Measurements from ENCODE around the gene DNAJC13. TPM values are rescaled to one million over a fixed set of nuclear protein-coding genes. Genes with fewer than 3 reads are reported as not detected.
"Not testable (repeated sequence)": the region's sequence is repeated elsewhere in the genome, so short reads cannot be mapped to it uniquely, and the experiment has no call there.

The DNAJC13 gene
- 10 to 100 TPM; 29.9 to 33.5 TPM for total RNA-seq

DNA sequence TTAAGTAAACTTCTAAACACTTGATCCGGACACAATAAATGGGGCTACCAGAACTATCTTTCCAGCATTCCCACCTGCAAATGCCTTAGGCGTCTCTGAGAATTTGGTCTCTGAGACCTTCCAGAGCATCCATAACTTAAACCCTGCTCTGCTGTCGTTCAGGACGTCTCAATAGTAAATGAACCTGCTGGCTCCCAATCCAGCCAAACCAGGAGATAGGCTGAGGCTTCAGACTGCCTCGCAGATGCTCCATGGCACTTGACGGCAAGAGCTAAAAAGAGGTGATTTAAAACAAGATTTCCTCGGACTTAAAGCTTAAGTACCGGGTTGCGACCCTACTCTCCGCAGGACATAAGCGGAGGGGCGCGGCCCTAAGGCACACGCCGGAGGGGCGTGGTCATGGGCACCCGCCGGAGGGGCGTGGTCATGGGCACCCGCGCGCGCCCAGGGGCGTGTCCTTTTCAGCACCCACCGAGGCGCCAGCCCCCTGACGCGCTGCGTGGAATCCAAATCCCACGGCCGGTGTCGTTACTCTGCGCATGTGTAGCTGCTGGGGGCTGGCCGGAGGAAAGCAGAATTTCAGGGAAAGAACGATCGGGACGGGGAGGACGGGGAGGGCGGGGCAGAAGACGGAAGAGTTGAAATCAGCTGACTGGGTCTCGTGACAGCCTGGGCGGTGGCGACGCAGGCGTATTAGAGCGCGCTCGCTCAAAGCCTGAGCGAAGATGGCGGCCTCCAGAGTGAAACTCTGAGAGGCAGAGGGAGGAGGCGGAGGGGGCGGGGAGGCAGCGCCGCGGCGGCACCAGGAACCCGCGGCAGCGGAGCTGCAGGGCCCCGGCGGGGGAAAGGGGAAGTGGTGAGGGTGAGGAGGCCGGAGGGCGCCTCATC lies at the start of gene DNAJC13:
Gene DNAJC13 (plus strand): TSS at position 696 of the 888 bp plus-strand sequence. CDS start 17,049 bp downstream, outside the sequence.
- H3K9me3 Mint-ChIP-seq (ENCODE audit: low read depth) = no peaks in the 10 kb centered on the region
- CTCF ChIA-PET = interaction anchor here (0.6 kb wide), 2 partner anchors 74 to 303 kb away, joined by 3 read pairs; no protein-coding TSS in a partner anchor
- DNase-seq (peak; percentile 95), ATAC-seq (peak; percentile 94)
- peaks cover 6% of the 10 kb centered on the region for H3K36me3 Mint-ChIP-seq (ENCODE audit: low read depth)
- H3K4me1 Mint-ChIP-seq = peaks cover 37% of the 10 kb centered on the region
- H3K27ac Mint-ChIP-seq = peak within 1 kb of the TSS; percentile 94
- intact Hi-C loops (cut with DNase I, micrococcal nuclease) = loop anchor here (1.0 to 5.0 kb wide), 10 partner anchors 243 to 1670 kb away; partner anchors contain the start of genes NPHP3 (in 2 of the 2), TOPBP1 (in 2 of the 2), ASTE1 (in 1 of the 2) and CDV3 (in 1 of the 2)
- POLR2A ChIA-PET = interaction anchor here (0.6 kb wide), 2 partner anchors 39 to 262 kb away, joined by 3 read pairs; no protein-coding TSS in a partner anchor
- peak within 1 kb of the TSS; percentile 87 for H3K4me3 Mint-ChIP-seq
- no peaks in the 10 kb centered on the region for H3K27me3 Mint-ChIP-seq

DNA sequence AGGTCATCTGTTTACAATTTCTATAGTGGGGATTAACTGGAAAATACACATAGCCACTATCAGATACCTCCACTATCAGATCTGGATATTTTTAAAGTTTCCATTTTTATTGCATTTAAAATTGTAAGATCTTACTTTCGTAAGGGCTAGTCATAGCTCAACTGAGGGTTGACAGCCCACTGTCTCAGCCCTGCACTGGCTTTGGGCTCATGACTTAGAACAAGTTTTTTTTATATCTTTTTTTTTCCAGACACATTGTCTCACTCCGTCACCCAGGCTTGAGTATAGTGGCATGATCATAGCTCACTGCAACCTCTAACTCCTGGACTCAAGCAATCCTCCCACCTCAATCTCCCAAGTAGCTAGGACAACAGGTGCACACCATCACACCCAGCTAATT lies 48.8 kb upstream of the DNAJC13 start:
- intact Hi-C loops (cut with DNase I, micrococcal nuclease) = no loop called here
- no peaks in the 10 kb centered on the region for H3K4me1 Mint-ChIP-seq
- H3K27me3 Mint-ChIP-seq = peaks cover 6% of the 10 kb centered on the region
- ChIA-PET POLR2A (interaction anchor here (0.7 kb wide), 1 partner anchor 64 kb away, joined by 7 read pairs; no protein-coding TSS in a partner anchor), CTCF (interaction anchor here (0.7 to 1.9 kb wide), 2 partner anchors 14 to 29 kb away, joined by 3 to 8 read pairs; no protein-coding TSS in a partner anchor)
- H3K36me3 Mint-ChIP-seq (ENCODE audit: low read depth) = no peaks in the 10 kb centered on the region
- H3K27ac Mint-ChIP-seq = no peak overlapping the region
- no peak for DNase-seq
- H3K4me3 Mint-ChIP-seq = no peak overlapping the region
- no peaks in the 10 kb centered on the region for H3K9me3 Mint-ChIP-seq (ENCODE audit: low read depth)
- ATAC-seq = peak; percentile 33

DNA sequence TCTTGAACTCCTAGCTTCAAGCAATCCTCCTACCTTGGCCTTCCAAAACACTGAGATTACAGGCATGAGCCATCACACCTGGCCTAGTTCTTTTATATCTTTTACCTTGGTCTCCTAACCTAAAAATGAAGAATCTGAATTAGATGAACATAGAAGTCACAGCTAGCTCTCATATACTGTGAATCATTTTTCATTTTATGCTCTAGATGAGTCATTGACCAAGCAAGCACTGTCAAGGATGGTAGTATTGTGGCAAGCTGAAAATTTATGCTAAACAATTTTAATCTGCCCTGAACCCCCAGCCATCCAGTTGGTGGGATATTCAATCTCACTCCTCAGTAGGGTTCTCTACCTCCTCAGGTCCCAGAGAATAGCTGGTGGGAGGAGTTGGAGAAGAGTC lies 48.3 kb upstream of the DNAJC13 start:
- ChIA-PET CTCF (interaction anchor here (1.0 to 1.9 kb wide), 2 partner anchors 13 to 29 kb away, joined by 3 to 8 read pairs; no protein-coding TSS in a partner anchor), POLR2A (no interaction called here)
- no peaks in the 10 kb centered on the region for H3K4me1 Mint-ChIP-seq
- H3K36me3 Mint-ChIP-seq (ENCODE audit: low read depth) = no peaks in the 10 kb centered on the region
- DNase-seq = no peak
- intact Hi-C loops (cut with DNase I, micrococcal nuclease) = no loop called here
- no peak overlapping the region for H3K27ac Mint-ChIP-seq
- H3K9me3 Mint-ChIP-seq (ENCODE audit: low read depth) = no peaks in the 10 kb centered on the region
- H3K4me3 Mint-ChIP-seq = no peak overlapping the region
- peak; percentile 76 for ATAC-seq
- peaks cover 6% of the 10 kb centered on the region for H3K27me3 Mint-ChIP-seq

DNA sequence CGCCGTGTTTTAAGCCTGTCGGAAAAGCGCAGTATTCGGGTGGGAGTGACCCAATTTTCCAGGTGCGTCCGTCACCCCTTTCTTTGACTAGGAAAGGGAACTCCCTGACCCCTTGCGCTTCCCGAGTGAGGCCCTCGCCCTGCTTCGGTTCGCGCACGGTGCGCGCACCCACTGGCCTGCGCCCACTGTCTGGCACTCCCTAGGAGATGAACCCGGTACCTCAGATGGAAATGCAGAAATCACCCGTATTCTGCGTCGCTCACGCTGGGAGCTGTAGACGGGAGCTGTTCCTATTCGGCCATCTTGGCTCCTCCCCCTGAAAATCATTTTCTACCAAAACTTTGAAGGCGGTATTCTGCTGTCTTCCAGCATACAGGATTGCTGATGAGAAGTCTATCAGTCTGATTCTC lies 40.4 kb upstream of the DNAJC13 start:
- H3K36me3 Mint-ChIP-seq (ENCODE audit: low read depth); DNase-seq; CTCF ChIA-PET; H3K4me1 Mint-ChIP-seq; H3K27me3 Mint-ChIP-seq; POLR2A ChIA-PET; ATAC-seq; H3K9me3 Mint-ChIP-seq (ENCODE audit: low read depth); H3K27ac Mint-ChIP-seq; intact Hi-C loops (cut with DNase I, micrococcal nuclease): not testable (repeated sequence)
- peak overlapping the region; percentile 55 for H3K4me3 Mint-ChIP-seq

DNA sequence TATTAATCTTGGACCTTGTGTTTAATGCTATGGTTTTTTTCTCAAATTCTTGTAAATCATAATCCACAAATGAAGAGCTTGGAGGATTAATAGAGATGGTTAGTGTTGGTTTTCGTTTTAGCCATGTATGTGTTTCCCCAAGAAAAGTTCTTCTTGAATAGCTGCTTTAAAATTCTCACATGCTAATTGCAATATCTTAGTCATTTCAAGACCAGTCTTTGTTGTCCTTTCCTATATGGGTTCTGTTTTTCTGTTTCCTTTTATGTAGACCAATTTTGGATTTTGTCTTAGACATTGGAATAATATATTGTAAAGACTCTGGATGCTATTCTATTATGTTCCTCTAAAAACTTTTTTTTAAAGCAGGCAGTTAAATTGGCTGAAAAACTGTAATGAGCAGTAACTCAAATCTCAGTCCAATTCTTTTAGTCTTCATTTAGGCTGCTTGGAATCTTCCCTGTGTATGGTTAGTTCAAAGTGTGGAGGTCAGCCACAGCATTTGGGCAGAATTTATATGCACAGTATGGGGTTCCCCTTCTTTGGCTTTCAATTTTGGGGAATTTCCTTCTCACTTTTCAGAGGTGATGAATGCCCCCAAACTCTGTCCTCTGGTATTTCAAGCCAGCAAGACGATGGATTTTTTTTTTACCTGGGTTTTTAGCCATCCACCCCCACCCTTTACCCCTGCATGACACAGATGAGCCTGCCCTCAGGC lies 39.1 kb upstream of the DNAJC13 start:
- Mint-ChIP-seq H3K9me3 (ENCODE audit: low read depth) (no peaks in the 10 kb centered on the region), H3K27ac (no peak overlapping the region), H3K36me3 (ENCODE audit: low read depth) (no peaks in the 10 kb centered on the region), H3K4me1 (no peaks in the 10 kb centered on the region), H3K4me3 (no peak overlapping the region), H3K27me3 (peaks cover 7% of the 10 kb centered on the region)
- no peak for DNase-seq
- POLR2A ChIA-PET = no interaction called here
- CTCF ChIA-PET = interaction anchor here (0.5 to 1.5 kb wide), 3 partner anchors 11 to 76 kb away, joined by 3 to 5 read pairs (median 5); no protein-coding TSS in a partner anchor
- no peak for ATAC-seq
- intact Hi-C loops (cut with DNase I, micrococcal nuclease) = no loop called here

DNA sequence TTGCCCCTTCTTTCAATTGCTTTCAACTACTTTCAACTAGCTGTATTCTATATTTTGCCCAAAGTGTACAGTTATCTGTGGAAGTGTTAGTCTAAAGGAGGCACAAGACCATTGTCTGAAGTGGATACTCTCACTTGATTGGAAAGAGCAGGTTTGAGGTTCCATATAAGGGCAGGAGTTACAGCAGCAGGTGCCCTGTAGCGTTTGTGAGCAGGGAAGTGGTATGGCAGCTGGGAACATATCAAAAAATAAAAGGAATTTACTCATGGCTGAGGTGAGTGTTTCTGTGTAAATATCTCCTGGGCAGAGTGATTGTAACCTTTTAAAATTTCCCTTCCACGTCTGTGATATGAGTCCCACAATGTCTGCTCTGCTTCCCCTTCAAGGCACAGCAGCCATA lies 38.5 kb upstream of the DNAJC13 start:
- POLR2A ChIA-PET = no interaction called here
- Mint-ChIP-seq H3K36me3 (ENCODE audit: low read depth) (no peaks in the 10 kb centered on the region), H3K27me3 (peaks cover 7% of the 10 kb centered on the region), H3K9me3 (ENCODE audit: low read depth) (no peaks in the 10 kb centered on the region), H3K27ac (no peak overlapping the region), H3K4me3 (no peak overlapping the region), H3K4me1 (no peaks in the 10 kb centered on the region)
- ATAC-seq (no peak), DNase-seq (no peak)
- CTCF ChIA-PET = interaction anchor here (1.5 kb wide), 1 partner anchor 19 kb away, joined by 5 read pairs; no protein-coding TSS in a partner anchor
- intact Hi-C loops (cut with DNase I, micrococcal nuclease) = no loop called here

GRCh38 chr3:132380920-132381319 lies 36.4 kb upstream of the DNAJC13 start:
- H3K4me3 Mint-ChIP-seq = no peak overlapping the region
- H3K4me1 Mint-ChIP-seq = no peaks in the 10 kb centered on the region
- H3K36me3 Mint-ChIP-seq (ENCODE audit: low read depth) = peaks cover 1% of the 10 kb centered on the region
- H3K27ac Mint-ChIP-seq = no peak overlapping the region
- ChIA-PET POLR2A (no interaction called here), CTCF (no interaction called here)
- H3K9me3 Mint-ChIP-seq (ENCODE audit: low read depth) = no peaks in the 10 kb centered on the region
- peaks cover 7% of the 10 kb centered on the region for H3K27me3 Mint-ChIP-seq
- intact Hi-C loops (cut with DNase I, micrococcal nuclease) = no loop called here
- DNase-seq = no peak
- ATAC-seq = no peak

- peaks cover 1% of the 10 kb centered on the region for H3K36me3 Mint-ChIP-seq (ENCODE audit: low read depth)
- ChIA-PET POLR2A (no interaction called here), CTCF (interaction anchor here (1.7 kb wide), 1 partner anchor 12 kb away, joined by 3 read pairs; no protein-coding TSS in a partner anchor)
- no peaks in the 10 kb centered on the region for H3K4me1 Mint-ChIP-seq
- no peak overlapping the region for H3K27ac Mint-ChIP-seq
- H3K27me3 Mint-ChIP-seq = peaks cover 7% of the 10 kb centered on the region
- no peak overlapping the region for H3K4me3 Mint-ChIP-seq
- intact Hi-C loops (cut with DNase I, micrococcal nuclease) = no loop called here
- DNase-seq = no peak
- H3K9me3 Mint-ChIP-seq (ENCODE audit: low read depth) = no peaks in the 10 kb centered on the region
- no peak for ATAC-seq
These were observed 35.9 kb upstream of the DNAJC13 start for GRCh38 chr3:132381348-132381944.

DNA sequence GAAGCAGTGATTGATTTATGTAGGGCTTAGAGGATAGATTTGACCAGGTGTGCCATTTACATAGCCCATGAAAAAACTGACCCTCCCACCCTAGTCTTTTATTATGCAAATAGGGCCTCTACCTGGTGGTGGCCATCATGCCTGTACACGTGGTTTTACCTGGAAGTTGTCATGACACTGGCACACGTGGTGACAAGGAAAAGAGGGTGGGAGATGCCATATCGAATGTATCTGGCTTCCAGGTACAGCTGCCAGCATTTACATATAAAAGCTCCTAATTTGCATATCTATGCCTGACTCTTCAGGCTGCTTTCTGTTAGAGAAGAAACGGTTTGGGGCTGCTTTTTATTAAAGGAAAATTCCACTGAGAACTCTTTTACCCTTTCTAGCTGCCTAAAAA lies 35.0 kb upstream of the DNAJC13 start:
- Mint-ChIP-seq H3K4me1 (no peaks in the 10 kb centered on the region), H3K27ac (no peak overlapping the region), H3K36me3 (ENCODE audit: low read depth) (peaks cover 1% of the 10 kb centered on the region), H3K27me3 (peaks cover 11% of the 10 kb centered on the region), H3K4me3 (no peak overlapping the region), H3K9me3 (ENCODE audit: low read depth) (no peaks in the 10 kb centered on the region)
- intact Hi-C loops (cut with DNase I, micrococcal nuclease) = no loop called here
- ChIA-PET POLR2A (no interaction called here), CTCF (interaction anchor here (0.6 to 1.7 kb wide), 3 partner anchors 13 to 26 kb away, joined by 3 read pairs; no protein-coding TSS in a partner anchor)
- ATAC-seq (no peak), DNase-seq (no peak)

DNA sequence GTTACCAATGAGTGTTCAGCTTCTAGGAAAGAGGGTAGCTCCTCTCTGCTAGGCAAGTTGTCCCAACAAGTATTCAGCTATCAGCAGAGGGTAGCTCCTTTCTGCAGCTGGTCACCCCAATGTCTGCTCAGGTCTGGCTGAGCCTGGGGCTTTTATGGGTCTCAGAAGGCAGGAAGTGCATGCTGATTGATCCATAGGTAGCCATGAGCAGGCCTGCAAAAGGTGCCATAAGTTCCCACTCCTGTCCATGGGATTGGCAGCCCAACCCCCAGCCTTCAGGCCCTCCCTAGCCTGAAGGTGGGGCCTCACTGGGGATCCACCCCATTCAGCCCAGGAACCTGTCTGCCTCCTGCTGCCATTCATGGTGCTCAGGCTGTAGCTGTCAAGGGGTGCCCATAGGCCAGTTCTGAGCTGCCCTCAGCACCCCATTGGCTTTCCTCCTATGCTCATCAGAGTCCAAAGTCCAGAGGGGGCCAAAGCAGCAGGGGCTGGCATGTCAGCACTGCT lies 34.6 kb upstream of the DNAJC13 start:
- no peak overlapping the region for H3K4me3 Mint-ChIP-seq
- peaks cover 1% of the 10 kb centered on the region for H3K36me3 Mint-ChIP-seq (ENCODE audit: low read depth)
- DNase-seq (no peak), ATAC-seq (no peak)
- intact Hi-C loops (cut with DNase I, micrococcal nuclease) = no loop called here
- CTCF ChIA-PET = interaction anchor here (0.6 to 1.7 kb wide), 3 partner anchors 13 to 26 kb away, joined by 3 read pairs; no protein-coding TSS in a partner anchor
- POLR2A ChIA-PET = no interaction called here
- no peaks in the 10 kb centered on the region for H3K9me3 Mint-ChIP-seq (ENCODE audit: low read depth)
- H3K27ac Mint-ChIP-seq = no peak overlapping the region
- H3K4me1 Mint-ChIP-seq = no peaks in the 10 kb centered on the region
- peaks cover 13% of the 10 kb centered on the region for H3K27me3 Mint-ChIP-seq

DNA sequence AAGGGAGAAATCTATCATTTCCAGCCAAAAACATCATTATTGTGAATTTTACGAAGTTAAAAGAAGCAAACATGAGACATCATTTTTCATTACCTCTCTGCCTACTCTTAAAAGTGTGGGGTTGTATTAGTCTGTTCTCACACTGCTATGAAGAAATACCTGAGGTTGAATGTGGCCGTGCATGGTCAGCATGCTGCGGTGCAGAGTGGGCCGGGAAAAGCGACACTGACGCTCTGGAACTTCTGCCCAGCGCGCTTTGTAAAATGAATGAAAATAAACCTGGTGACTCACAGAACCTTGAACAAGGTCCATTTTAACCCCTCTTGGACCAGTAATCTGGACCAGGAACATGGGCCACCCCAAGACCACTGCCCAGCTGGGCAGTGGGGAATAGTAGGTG lies 31.0 kb upstream of the DNAJC13 start:
- no peaks in the 10 kb centered on the region for H3K4me1 Mint-ChIP-seq
- DNase-seq (no peak), ATAC-seq (no peak)
- H3K36me3 Mint-ChIP-seq (ENCODE audit: low read depth) = peaks cover 1% of the 10 kb centered on the region
- CTCF ChIA-PET = no interaction called here
- peaks cover 6% of the 10 kb centered on the region for H3K27me3 Mint-ChIP-seq
- no peaks in the 10 kb centered on the region for H3K9me3 Mint-ChIP-seq (ENCODE audit: low read depth)
- H3K27ac Mint-ChIP-seq = no peak overlapping the region
- POLR2A ChIA-PET = no interaction called here
- intact Hi-C loops (cut with DNase I, micrococcal nuclease) = no loop called here
- H3K4me3 Mint-ChIP-seq = no peak overlapping the region

Measured in activated CD4-positive, alpha-beta T cell treated with anti-CD3 and anti-CD28 coated beads for 36 hours (primary cell).